Mucosa of descending colon (tissue), 3 donors: ENCODE results near the gene NDE1. TPM values are rescaled to one million over a fixed set of nuclear protein-coding genes. Genes with fewer than 3 reads are reported as not detected.
A peak's percentile ranks its signal among the peaks of the same experiment; 100 is the strongest.

ENCODE experiments used
- ATAC-seq: fragments of 200-7000 bp; cut with Tn5 transposase; one replicate; pipeline ENCODE4 v1.9.1; 2020; ENCODE audit warnings: mild to moderate bottlenecking, moderate library complexity
- DNase-seq, 3 donors: peaks; one replicate each; pipeline ENCODE4 v3.0.0-alpha.2; 2020
- H3K36me3 ChIP-seq: fragments of 200-600 bp; one replicate; pipeline ENCODE4 v1.8.0; 2021; ENCODE audit warnings: low read depth, mild to moderate bottlenecking
- H3K4me1 ChIP-seq: fragments of 200-600 bp; one replicate; pipeline ENCODE4 v1.8.0; 2021; ENCODE audit warnings: low read depth, mild to moderate bottlenecking
- H3K4me3 ChIP-seq: fragments of 200-600 bp; one replicate; pipeline ENCODE4 v1.8.0; 2021; ENCODE audit warnings: mild to moderate bottlenecking
- H3K9me3 ChIP-seq: fragments of 200-600 bp; one replicate; pipeline ENCODE4 v1.8.0; 2021; ENCODE audit warnings: mild to moderate bottlenecking
- intact Hi-C, 2 donors: fragments of 100-400 bp; cut with DNase I in 1 of 2; cut with micrococcal nuclease in 1 of 2; formaldehyde crosslinking; loops; one replicate each; pipeline versions ENCODE4 v1.11.0 to v1.11.1; 2022; cut with DNase I, micrococcal nuclease
- total RNA-seq, 3 donors: library from RNA; stranded (reverse); fragmentation: NEBNext Ultra II Directional in 2 of 3; extraction: Animal tissue kit (Norgen Biotek cat#: 25700) in 2 of 3; gene quantifications; one replicate each; pipeline versions ENCODE4 v1.2.1 to v1.2.4, GENCODE V29; 2021 to 2023
- TF ChIP-seq, protein P1 (sequence below): fragments of 200-600 bp; IDR thresholded peaks from one replicate; pipeline ENCODE4 v1.8.0; 2022; ENCODE audit warnings: antibody characterized with exemption, mild to moderate bottlenecking
- donor health status: DM: no; HTN: no; CAD: no; lungs with moderate emphysema.
- donor health status: DM: no; HTN: no; CAD: no.
- donor health status: DM: no; HTN: yes; CAD: no.

Gene NDE1
- total RNA-seq, 3 donors from 2014 or later = 27.2 to 46.6 (median 33.9) TPM

DNA sequence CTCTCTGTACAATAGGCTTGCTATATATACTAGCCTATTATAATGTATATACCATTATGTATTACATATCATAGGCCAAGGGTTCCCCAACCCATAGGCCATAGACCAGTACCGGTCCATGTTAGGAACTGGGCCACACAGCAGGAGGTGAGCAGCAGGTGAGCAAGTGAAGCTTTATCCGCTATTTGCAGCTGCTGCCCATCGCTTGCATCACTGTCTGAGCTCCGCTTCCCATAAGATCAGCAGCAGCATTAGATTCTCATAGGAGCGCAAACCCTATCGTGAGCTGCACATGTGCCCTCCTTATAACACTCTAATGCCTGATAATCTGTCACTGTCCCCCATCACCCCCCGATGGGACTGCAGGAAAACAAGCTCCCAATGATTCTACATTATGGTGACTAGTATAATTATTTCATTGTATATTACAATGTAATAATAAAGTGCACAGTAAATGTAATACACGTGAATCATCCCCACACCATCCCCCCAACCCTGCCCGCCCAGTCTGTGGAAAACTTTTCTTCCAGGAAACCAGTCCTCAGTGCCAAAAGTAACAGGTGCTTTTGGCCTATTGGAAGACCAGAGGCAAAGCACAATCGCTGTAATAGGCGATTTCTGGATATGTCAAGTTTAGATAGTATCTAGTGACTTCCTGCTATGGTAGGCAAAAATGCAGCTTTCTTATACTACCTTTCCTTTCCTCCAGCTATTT is 122.7 kb downstream of the NDE1 start:
- no peaks in the 10 kb centered on the region for H3K4me1 ChIP-seq
- H3K36me3 ChIP-seq = no peaks in the 10 kb centered on the region
- DNase-seq = no peak
- intact Hi-C loops = no loop called here
- no peak for ATAC-seq
- H3K9me3 ChIP-seq = no peaks in the 10 kb centered on the region
- H3K4me3 ChIP-seq = no peak overlapping the region
- TF ChIP-seq, protein P1, sequence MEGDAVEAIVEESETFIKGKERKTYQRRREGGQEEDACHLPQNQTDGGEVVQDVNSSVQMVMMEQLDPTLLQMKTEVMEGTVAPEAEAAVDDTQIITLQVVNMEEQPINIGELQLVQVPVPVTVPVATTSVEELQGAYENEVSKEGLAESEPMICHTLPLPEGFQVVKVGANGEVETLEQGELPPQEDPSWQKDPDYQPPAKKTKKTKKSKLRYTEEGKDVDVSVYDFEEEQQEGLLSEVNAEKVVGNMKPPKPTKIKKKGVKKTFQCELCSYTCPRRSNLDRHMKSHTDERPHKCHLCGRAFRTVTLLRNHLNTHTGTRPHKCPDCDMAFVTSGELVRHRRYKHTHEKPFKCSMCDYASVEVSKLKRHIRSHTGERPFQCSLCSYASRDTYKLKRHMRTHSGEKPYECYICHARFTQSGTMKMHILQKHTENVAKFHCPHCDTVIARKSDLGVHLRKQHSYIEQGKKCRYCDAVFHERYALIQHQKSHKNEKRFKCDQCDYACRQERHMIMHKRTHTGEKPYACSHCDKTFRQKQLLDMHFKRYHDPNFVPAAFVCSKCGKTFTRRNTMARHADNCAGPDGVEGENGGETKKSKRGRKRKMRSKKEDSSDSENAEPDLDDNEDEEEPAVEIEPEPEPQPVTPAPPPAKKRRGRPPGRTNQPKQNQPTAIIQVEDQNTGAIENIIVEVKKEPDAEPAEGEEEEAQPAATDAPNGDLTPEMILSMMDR = no peak

DNA sequence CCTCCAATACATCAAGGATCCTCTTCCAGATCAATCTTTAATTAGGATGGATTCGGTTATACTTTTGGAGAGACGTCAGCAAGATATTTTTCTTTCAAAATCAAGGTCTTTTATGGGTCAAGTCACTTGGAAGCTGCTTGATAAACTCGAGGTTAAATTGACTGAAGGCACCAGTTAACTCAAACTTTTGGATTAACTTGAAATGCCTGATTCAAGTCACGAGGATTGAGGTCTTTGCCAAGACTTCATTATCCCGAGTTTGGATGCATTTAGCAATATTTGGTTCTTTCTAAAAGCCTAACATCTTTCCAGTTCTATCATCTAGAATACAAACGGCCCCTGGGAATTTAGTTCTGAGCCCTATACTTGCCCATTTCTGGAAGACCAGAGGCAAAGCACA is 123.9 kb downstream of the NDE1 start:
- H3K4me3 ChIP-seq = no peak overlapping the region
- intact Hi-C loops = no loop called here
- no peaks in the 10 kb centered on the region for H3K36me3 ChIP-seq
- TF ChIP-seq, protein P1 = no peak
- no peak for ATAC-seq
- DNase-seq = no peak
- no peaks in the 10 kb centered on the region for H3K9me3 ChIP-seq
- H3K4me1 ChIP-seq = no peaks in the 10 kb centered on the region

DNA sequence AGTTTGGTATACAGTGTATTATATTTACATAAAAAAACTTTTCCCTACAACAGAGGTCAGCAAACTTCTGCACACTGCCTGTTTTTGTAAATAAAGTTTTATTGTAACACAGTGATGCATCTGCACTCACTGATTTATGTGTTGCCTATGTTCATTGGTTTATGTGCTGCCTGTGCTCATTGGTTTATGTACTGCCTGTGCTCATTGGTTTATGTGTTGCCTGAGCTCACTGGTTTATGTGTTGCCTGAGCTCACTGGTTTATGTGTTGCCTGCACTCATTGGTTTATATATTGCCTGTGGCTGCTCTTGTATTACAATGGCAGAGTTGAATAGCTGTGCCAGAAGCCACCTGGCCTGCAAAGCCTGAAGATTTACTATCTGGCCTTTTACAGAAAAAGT is 125.2 kb downstream of the NDE1 start:
- Histone ChIP-seq H3K4me3 (no peak overlapping the region), H3K36me3 (no peaks in the 10 kb centered on the region), H3K9me3 (no peaks in the 10 kb centered on the region), H3K4me1 (no peaks in the 10 kb centered on the region)
- DNase-seq (no peak), ATAC-seq (peak; percentile 24)
- intact Hi-C loops = no loop called here
- TF ChIP-seq, protein P1 = no peak

DNA sequence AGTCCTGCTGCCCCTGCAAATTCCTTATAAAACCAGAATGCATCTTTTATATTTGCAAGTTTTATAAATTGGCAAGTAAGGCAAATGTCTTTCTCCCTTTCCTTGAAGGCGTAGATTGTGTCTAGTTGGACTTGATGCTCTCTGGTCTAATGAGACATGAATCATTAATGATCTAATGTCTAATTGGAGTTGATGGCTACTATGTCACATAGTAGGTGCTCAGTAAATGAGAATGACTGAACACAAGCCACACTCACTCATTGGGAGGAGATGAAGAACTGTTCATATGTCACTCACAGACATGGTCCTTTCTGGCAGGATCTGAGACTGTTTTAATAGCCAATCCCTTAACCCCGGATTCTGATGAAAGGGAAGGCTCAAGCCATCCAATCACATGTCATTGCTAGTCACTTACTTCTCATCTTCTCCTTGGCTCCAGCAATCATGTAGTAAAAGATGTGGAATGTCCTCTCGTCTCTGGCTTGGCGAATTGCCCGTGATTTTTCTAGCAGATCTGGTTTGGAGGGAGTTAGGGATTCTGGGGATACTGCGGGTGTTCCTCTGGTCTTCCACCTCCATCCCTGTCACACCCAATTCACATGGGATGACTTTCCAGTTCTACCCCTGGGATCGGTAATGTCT is 125.7 kb downstream of the NDE1 start:
- H3K4me1 ChIP-seq = no peaks in the 10 kb centered on the region
- ATAC-seq (no peak), DNase-seq (no peak)
- H3K4me3 ChIP-seq = no peak overlapping the region
- TF ChIP-seq, protein P1 = no peak
- intact Hi-C loops = no loop called here
- H3K9me3 ChIP-seq = no peaks in the 10 kb centered on the region
- no peaks in the 10 kb centered on the region for H3K36me3 ChIP-seq

Other genes with a start within 250 kb of the NDE1 start
- gene BMERB1, start 215.7 kb upstream of the NDE1 start, total RNA-seq = 10 to 100 TPM in 1 of 3 donors, 1 to 10 TPM in 2; 5.4 to 54.3 (median 9.1) TPM
- 100 to 1,000 TPM in 1 of 3 donors, 10 to 100 TPM in 2; 60.1 to 162 (median 90.9) TPM for gene MARF1, start 7.1 kb upstream of the NDE1 start, total RNA-seq
- 1,000 to 10,000 TPM in 1 of 3 donors, 100 to 1,000 TPM in 1, 10 to 100 TPM in 1; 98.2 to 5,005 (median 282) TPM for gene MYH11, start 206.8 kb downstream of the NDE1 start, total RNA-seq
- 10 to 100 TPM; 23.2 to 26.8 (median 26.4) TPM for gene CEP20, start 238.4 kb downstream of the NDE1 start, total RNA-seq